Medulla oblongata (tissue), 1 donor: ENCODE data around the gene ZNF532.
"Not testable (repeated sequence)": the region's sequence is repeated elsewhere in the genome, so short reads cannot be mapped to it uniquely, and the experiment has no call there.

ENCODE experiments used
- DNase-seq: peaks from one replicate; pipeline ENCODE4 v3.0.0-alpha.2; 2015; ENCODE audit errors: extremely low spot score

Gene ZNF532, protein sequence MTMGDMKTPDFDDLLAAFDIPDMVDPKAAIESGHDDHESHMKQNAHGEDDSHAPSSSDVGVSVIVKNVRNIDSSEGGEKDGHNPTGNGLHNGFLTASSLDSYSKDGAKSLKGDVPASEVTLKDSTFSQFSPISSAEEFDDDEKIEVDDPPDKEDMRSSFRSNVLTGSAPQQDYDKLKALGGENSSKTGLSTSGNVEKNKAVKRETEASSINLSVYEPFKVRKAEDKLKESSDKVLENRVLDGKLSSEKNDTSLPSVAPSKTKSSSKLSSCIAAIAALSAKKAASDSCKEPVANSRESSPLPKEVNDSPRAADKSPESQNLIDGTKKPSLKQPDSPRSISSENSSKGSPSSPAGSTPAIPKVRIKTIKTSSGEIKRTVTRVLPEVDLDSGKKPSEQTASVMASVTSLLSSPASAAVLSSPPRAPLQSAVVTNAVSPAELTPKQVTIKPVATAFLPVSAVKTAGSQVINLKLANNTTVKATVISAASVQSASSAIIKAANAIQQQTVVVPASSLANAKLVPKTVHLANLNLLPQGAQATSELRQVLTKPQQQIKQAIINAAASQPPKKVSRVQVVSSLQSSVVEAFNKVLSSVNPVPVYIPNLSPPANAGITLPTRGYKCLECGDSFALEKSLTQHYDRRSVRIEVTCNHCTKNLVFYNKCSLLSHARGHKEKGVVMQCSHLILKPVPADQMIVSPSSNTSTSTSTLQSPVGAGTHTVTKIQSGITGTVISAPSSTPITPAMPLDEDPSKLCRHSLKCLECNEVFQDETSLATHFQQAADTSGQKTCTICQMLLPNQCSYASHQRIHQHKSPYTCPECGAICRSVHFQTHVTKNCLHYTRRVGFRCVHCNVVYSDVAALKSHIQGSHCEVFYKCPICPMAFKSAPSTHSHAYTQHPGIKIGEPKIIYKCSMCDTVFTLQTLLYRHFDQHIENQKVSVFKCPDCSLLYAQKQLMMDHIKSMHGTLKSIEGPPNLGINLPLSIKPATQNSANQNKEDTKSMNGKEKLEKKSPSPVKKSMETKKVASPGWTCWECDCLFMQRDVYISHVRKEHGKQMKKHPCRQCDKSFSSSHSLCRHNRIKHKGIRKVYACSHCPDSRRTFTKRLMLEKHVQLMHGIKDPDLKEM (N-terminal part only)

GRCh38 chr18:58864146-58865032, at the start of gene ZNF532:
ZNF532 (plus strand) TSS chr18:58864877. CDS start in a region left out here.
- peak; percentile 94 for DNase-seq

DNA sequence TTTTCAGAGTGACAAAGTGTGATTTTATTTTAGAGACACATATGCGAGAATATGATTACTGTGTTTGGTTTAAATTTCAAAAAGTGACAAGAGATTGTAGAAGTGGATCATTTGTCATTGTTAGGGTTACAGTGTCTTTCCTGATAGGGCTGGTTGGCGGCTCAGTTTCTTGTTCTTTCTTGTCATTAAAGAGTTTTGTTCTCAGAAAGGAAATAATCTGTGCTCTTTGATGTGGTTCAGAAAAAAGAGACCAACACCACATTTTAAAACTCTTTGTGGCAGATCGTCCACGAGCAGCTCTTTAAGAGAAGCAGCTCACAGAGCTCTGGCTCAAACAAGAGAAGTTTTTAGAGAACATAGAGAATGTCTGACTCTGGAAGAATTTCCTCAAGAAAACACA, 45.6 kb upstream of the ZNF532 start:
- no peak for DNase-seq

- no peak for DNase-seq
Observed at GRCh38 chr18:58820251-58820650, 44.4 kb upstream of the ZNF532 start.

DNA sequence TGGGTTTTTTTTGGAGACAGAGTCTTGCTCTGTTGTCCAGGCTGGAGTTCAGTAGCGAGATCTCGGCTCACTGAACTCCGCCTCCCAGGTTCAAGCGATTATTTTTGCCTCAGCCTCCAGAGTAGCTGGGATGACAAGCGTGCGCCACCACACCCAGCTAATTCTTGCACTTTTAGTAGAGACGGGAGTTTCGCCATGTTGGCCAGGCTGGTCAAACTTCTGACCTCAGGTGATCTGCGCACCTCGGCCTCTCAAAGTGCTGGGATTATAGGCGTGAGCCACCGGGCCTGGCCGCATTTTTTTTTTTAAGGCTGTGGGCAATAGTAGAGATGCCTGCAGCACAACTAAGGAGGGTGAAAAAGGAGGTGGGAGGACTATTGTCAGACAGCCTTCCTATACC, 41.7 kb upstream of the ZNF532 start:
- no peak for DNase-seq

- no peak for DNase-seq
Observed at GRCh38 chr18:58823412-58823811, 41.3 kb upstream of the ZNF532 start.

DNA sequence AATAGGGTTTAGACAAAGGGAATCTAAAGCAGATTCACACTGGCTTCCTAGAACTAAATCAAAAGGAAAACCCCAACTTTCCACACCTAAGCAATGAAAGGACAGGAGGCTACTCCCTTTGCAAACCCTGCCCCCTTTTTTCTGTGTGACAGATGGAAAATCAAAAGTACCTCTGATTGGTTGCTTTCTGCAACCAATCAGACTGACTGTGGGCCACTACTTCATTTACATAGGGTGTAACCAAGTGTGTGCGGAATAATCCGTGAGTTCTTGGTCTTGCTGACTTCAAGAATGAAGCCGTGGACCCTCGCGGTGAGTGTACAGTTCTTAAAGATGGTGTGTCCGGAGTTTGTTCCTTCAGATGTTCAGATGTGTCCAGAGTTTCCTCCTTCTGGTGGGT, 37.8 kb upstream of the ZNF532 start:
- not testable (repeated sequence) for DNase-seq

- no peak for DNase-seq
Observed at GRCh38 chr18:58827428-58827827, 37.2 kb upstream of the ZNF532 start.

DNA sequence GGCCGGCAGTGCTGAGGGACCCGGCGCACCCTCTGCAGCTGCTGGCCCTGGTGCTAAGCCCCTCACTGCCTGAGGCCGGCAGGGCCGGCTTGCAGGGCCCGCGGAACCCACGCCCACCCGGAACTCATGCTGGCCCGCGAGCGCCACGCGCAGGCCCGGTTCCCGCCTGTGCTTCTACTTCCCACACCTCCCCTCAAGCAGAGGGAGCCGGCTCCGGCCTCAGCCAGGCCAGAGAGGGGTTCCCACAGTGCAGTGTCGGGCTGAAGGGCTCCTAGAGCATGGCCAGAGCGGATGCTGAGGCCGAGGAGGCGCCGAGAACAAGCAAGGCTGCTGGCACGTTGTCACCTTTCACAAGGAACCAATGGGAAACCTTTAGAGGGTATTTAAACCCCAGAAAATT, 36.8 kb upstream of the ZNF532 start:
- DNase-seq: no peak

GRCh38 chr18:58828399-58829121, 36.1 kb upstream of the ZNF532 start:
- no peak for DNase-seq

DNA sequence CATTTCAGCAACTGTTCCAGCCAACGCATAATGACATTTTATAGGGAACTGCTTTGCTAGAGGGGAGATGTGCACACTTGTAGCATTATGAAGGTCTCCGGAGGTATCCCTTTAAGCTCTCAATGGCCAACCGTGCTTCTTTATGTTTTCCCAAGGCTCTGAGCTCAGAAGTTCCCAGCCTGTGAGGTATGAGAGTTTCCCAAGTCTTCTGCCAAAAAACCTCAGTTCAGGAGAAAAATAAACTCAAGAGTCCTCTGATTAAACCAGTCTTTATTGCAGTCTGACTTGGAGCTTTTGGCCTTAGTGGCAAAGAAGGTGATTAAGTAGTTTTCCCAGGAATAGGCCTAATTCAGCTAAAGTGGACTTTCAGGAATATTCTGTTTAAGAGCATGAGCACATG, 35.4 kb upstream of the ZNF532 start:
- DNase-seq: no peak

GRCh38 chr18:58829886-58830285, 34.8 kb upstream of the ZNF532 start:
- not testable (repeated sequence) for DNase-seq

DNA sequence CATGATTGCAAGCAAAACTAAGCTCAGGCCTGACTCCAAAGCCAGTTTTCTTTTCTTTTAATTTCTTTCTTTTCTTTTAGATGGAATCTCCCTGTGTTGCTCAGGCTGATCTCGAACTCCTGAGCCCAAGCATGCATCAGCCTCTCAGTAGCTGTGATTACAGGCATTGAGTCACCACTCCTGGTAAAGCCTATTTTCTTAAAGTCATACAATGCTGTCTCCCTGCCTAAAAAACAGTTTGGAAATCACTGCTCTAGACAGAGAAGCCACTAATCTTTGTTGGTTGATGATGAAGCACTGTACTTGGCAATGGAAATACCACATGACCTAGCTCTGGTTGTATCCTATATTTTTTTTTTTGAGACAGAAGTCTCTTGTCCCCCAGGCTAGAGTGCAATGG, 33.1 kb upstream of the ZNF532 start:
- no peak for DNase-seq

DNA sequence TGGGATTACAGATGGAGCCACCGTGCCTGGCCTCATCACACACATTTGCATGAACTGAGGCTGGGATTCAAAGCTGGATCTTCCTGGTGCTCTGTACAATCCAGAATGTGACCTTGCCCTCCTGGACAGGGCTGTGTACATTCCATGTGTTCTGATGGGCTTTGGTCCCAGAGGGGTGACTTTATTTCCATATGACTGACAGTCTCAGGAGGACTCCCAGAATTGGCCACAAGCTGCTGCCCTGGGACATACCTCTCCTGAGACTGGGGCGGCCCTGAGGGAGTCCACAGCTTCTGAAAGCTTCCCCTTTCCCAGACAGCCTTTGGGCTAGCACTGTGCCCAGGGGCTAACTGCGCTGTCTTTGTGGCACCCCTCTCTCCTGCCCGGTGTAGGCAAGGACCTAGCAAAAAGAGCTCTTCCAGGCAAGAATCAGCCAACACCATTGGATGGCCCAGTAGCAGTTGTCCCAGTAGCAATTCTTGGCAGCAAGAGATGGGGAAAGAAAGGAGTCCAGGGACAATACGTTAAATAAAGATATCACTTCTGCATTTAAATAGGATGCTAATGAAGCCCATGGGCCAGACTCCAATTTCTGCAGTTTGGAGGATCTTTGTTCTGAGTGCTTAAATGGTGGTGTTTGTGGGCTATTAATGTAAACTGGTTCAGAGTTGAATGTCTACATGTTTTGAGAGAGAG, 26.4 kb upstream of the ZNF532 start:
- DNase-seq: peak; percentile 66

GRCh38 chr18:58838946-58839345, 25.7 kb upstream of the ZNF532 start:
- DNase-seq: no peak

GRCh38 chr18:58842978-58843687, 21.5 kb upstream of the ZNF532 start:
- DNase-seq: peak; percentile 77

- DNase-seq: peak; percentile 65
Observed at GRCh38 chr18:58843688-58844035, 21.0 kb upstream of the ZNF532 start.

- DNase-seq: no peak
Observed at GRCh38 chr18:58844871-58845270, 19.8 kb upstream of the ZNF532 start.

DNA sequence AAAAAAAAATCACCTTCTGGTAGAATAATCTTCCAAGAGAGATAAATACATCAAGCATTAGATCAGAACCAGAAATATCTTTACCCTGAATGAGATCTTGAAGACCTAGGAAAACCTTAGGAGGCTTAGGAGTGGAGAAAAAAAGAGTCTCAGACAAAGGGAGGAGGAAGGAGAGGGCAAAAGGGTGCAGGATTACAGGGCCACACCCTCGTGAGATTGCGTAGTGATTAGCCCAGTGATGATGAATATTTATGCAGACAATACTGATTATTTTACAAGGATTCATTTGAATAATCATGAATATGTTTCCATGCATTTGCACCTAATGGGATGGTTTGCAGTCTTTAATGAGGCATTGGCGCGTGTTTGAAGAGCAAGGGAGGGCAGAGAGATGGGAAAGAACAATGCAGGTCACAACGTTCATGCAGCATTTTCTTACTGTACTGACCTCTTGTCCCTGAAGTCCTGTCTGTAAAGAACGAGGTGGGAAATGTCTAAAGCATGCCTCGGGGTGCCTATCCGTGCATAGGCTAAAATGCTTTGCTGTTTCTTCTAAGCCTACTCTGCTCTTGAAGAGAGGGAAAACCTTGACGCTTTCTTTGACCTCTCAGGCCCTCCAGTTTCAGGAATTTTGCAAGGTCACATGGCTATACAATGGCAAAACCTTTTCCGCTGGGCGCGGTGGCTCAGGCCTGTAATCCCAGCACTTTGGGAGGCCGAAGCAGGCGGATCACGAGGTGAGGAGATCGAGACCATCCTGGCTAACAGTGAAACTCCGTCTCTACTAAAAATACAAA, 18.6 kb upstream of the ZNF532 start:
- DNase-seq: no peak
